Measurements from ENCODE around the gene GAPDH. TPM values are rescaled to one million over a fixed set of nuclear protein-coding genes. Genes with fewer than 3 reads are reported as not detected.
A peak's percentile ranks its signal among the peaks of the same experiment; 100 is the strongest.
"Not testable (repeated sequence)": the region's sequence is repeated elsewhere in the genome, so short reads cannot be mapped to it uniquely, and the experiment has no call there.

GAPDH gene
- polyA plus RNA-seq, 10 donors = 2,765 to 4,884 (median 4,736) TPM

- peak; percentile 72 to 90 (median 87) for DNase-seq
Observed at GRCh38 chr12:6540181-6540877, 6.0 kb downstream of the GAPDH start.

- peak in 1 of 3 donors; percentile 43 for DNase-seq
Observed at GRCh38 chr12:6541371-6542165, 7.3 kb downstream of the GAPDH start.

DNA sequence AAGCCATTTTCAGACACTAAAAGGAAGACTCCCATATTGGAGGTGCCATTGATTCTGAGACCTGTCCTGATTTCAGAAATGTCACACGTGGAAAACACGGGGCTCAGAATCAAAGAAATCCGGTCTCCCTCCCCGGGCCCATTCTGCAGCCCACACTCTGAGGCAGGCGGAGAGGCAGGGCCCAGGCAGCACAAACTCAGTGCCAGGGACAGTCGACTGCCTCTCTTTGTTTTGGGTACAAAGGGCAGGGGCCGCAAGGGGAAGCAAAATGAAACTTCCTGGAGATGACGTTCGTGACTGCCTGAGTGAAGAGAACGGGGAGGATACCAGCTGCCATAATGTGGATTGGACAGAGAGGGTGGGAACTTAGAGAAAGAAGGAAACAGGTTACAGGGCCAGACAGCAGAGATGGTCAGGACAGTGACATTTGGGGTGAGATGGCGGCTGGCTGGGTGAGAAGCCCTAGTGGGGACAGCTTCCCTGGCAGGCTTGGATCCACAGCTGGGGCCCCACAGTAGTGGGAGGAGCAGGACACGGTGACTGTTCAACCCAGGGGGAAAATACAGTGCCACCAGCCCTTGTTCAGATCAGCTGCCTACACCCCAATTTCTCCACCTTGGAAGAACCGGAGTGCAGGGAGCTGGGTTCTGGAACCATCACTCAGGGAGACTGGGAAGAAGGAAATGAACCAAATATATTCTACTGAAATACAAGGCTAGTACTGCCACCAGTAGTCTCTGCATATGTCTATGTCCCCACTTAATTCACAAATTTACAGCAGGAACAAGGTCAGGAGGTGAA lies 8.1 kb downstream of the GAPDH start:
- peak in 1 of 3 donors; percentile 27 for DNase-seq

DNA sequence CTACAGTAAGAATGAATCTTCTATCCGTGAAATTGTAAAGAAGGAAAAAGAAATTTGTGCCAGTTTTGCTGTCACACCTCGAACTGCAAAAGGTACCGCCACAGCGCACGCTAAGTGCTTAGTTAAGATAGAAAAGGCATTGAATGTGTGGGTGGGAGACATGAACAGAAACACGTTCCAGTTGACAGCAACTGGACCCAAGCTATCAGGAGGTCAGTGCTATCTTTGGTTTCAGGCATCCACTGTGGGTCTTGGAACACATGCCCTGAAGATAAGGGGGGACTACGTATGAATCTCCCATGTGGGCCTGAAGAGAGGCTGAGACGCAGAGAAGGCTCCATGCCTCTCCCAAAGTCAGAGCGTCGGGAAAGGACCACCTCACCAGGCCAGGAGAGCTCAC lies 11.7 kb downstream of the GAPDH start:
- no peak for DNase-seq

GRCh38 chr12:6547566-6547965 lies 13.2 kb downstream of the GAPDH start:
- DNase-seq = no peak

DNA sequence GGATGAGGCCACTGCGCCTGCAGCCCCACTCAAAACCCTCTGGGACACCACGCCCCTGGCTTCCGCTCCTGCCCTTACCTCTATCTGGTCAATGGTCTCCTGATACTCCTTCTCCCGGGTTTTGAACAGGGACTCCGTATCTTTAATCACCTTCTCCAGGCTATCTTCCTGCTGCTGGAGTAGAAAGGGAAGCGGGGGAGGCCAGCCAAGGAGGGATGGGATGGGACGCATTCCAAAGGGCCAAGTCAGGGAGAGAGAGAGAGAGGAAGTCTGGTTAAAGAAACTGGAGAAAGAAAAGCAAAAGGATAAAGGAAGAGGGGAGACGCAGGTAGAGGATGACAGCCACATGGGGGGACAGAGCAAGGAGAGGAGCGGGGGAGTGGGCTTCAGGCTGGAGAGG lies 13.7 kb downstream of the GAPDH start:
- peak in 1 of 3 donors; percentile 87 for DNase-seq

DNA sequence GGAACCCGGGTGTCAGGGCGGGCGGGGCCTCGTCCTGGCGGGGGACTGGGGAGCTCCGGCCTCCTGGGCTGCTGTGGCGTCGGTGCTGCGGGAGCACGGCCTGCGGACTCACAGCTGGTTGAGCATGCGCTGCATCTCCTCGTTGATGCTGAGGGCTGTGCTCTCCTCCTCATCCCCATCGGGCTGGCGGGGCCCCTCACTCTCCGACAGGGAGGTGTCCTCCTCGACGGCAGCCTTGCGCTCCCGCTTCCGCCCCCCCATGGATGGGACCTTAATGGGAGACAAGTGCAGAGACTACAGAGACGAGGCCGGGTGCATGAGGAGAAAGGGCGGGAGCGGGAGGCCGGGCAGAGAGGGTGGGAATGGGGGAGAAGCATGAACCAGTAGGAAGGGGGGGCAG lies 14.2 kb downstream of the GAPDH start:
- DNase-seq = no peak

GRCh38 chr12:6548966-6549683 lies 14.8 kb downstream of the GAPDH start:
- DNase-seq = no peak

GRCh38 chr12:6549684-6550151 lies 15.4 kb downstream of the GAPDH start:
- DNase-seq = no peak

DNA sequence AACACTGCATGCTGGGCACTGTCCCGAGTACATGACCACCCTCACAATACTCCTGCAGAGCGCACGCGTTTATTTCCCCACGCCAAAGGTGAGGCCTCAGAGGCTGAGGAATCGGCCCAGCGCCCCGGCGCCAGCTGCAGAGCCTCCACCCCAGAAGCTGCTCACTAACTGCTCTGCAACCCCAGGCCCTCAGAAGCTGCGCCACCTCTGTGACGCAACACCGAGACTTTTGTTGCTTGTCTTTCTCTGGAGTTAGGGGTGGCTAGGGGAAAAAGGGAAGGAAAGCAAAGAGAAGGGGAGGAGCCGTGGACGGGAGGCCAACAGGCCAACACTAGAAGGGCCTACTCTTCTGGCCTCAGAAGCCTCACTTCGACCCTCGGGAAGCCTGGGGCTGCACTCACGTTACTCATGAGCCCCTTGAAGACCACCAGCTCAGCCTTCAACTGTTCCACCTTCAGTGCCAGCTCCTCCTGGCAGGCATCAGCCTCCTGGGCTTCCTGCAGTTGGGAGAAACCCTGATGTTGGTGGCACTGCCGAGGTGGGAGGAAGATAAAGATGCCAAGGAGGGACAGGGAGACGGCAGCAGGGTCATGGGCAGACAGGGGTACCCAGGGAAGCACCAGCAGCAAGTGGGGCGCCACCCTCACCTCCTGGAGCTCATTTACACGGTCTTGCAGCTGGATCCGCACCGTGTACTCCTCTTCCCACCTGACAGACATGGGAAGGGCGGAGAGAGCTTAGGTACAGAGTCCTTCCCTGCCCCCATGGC lies 16.2 kb downstream of the GAPDH start:
- peak in 1 of 3 donors; percentile 50 for DNase-seq

GRCh38 chr12:6551063-6551461 lies 16.7 kb downstream of the GAPDH start:
- DNase-seq = peak in 2 of 3 donors; percentile 75 to 82

DNA sequence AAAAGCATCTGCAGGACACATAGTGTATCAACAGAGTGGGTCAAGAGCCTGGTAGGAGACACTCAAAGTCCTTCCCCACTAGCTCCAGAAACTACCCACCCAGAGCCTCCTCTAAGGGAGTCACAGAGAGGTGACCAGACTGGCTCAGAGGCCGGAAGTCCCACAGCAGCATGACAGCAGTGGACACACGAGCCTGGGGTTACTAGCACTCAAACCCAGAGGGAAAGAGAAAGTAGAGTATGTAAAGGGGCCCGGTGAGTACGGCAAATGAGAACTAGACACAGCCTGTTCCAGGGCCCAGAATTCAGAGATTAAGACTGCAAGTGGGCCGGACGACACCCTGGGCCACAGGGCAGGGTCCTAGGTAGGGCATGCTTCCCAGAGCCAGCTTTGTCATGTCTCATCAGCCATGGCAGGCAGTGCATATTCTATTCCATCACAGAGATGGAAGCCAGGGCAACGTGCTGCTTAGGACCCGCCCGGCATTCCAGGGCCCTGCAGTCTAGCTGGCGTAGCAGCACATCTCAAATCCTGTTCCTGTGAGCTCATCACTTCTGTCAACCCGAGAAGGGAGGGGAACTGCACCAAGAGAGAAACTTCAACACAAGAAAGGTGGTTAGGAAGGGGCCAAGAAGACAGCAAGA lies 17.3 kb downstream of the GAPDH start:
- peak in 1 of 3 donors; percentile 67 for DNase-seq

GRCh38 chr12:6552140-6552551 lies 17.8 kb downstream of the GAPDH start:
- DNase-seq = peak in 1 of 3 donors; percentile 59

DNA sequence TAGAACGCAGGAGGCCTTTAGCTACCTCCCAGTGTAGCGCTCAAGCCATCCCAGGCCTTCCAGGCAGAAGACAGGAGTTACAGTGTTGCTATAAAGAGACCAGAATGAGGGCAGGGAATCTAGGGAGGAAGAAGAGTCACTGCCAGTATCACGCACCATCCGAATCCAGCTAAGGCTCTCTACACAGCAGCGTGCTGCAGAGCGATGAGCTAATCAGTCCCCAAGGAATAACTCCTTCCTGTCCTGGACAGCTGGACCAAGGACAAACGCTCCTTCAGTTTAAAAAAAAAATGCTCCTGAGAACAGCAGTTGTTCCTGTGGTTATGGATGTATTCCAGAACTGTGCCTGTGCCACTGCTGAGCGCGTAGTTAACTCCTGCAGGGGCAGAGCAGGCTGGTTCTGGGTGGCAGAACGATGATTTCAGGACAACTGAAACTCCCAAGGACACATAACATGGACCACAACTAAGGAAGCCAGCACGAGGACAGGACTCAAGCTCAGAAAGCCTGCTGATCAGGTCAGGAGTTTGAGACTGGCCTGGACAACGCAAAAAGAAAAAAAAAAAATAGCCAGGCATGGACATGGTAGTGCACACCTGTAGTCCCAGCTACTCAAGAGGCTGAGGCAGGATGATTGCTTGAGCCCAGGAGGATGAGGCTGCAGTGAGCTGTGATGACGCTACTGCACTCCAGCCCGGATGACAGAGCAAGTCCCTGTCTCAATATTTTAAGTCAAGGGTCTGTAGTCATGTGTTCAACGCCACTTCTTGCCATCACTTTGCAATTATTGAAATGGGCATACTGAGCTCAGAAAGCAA lies 18.9 kb downstream of the GAPDH start:
- peak; percentile 79 to 88 (median 83) for DNase-seq

DNA sequence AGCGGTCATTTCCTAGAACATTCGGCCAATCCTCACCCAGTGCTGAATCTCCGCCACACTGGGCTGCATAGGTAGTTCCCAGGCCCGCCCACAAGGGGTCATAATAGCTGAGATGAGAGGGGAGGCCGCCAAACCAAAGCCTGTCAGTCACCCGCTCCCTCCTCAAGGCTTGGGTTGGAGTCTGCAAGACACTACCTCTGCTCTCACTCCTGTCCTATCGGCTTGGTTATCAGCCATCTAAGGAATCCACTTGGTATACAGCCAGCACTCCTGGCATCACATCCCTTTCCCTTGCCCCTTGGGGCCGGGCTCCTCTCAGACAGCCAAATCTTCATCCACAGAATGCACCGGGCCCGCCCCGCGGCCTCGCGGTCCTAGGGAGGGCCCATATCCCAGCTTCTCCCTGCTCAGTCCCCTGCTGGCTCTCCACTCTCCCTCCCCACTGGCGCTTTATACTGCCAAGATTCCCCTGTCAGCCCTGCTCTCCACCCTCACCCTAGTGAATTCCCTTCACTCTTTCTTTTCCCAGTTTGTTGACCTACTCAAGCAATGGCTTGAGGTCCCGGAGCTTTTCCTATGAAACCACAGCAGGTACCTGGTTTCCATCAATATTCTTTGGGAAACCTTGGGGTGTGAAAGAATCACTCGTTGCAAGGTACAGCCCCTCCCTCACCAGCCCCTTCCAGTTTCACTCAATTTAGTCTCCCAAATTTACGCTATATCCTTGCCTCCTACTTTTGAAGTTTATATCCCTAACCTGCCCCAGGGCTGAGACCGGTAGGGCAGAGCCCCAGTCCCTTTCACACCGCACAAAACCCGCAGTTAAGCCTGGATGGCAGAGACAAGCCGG lies 20.1 kb downstream of the GAPDH start:
- DNase-seq = peak in 2 of 3 donors; percentile 75 to 87

- peak in 1 of 3 donors; percentile 53 for DNase-seq
Observed at GRCh38 chr12:6555018-6555691, 20.8 kb downstream of the GAPDH start.

DNA sequence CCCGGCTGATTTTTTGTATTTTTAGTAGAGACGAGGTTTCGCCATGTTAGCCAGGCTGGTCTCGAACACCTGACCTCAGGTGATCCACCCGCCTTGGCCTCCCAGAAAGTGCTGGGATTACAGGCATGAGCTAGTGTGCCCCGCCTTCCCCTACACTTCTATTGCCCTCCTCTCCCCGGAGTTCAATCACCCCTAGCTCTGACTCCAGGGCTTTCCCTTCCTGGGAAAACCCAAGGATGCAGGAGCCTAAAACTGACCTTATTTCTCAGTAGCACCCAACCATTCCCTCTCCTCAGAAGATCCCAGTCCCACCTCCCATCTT lies 22.1 kb downstream of the GAPDH start:
- DNase-seq = not testable (repeated sequence)

GRCh38 chr12:6556857-6557256 lies 22.5 kb downstream of the GAPDH start:
- DNase-seq = no peak

Measured in muscle of back (tissue), 11 donors.